ENCODE results near the gene ACSL3.
A peak's percentile ranks its signal among the peaks of the same experiment; 100 is the strongest.

DNA sequence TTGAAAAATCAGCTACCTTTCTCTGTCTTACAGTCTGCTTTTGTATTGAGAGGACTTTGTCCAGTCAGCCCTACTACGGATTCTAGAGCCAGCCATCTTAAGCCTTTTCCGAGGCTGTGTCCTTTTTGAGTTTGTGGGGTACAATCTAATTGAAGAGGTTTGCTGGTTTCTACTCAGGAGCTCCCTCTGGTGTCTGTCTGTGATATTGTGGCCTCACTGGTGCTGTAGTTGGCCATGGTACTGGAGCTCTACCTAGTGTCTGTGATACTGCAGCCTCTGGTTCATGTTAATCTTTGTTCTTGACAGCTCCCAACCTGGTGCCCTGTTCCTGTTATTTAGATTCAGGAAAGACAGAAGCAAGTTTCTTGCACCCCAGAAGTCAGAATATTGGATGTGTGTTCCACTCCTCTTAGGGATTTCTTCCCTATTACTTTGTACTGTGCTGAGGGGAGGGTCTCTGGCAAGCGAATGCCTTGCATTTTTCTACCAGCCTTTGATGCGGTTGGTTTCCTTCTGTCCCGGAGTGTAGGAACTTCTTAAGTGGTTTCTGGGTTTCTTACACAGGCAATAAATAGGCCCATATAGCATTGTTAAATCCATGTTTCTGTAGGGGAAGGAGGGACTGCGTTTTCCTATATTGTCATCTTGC is 78.5 kb downstream of the ACSL3 start:
- TF ChIP-seq, protein P1, sequence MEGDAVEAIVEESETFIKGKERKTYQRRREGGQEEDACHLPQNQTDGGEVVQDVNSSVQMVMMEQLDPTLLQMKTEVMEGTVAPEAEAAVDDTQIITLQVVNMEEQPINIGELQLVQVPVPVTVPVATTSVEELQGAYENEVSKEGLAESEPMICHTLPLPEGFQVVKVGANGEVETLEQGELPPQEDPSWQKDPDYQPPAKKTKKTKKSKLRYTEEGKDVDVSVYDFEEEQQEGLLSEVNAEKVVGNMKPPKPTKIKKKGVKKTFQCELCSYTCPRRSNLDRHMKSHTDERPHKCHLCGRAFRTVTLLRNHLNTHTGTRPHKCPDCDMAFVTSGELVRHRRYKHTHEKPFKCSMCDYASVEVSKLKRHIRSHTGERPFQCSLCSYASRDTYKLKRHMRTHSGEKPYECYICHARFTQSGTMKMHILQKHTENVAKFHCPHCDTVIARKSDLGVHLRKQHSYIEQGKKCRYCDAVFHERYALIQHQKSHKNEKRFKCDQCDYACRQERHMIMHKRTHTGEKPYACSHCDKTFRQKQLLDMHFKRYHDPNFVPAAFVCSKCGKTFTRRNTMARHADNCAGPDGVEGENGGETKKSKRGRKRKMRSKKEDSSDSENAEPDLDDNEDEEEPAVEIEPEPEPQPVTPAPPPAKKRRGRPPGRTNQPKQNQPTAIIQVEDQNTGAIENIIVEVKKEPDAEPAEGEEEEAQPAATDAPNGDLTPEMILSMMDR (IDR thresholded peaks at IDR 0.05) = peak; percentile 77
- no peak for TF ChIP-seq EZH2 (IDR thresholded peaks at IDR 0.05; ENCODE audit: borderline replicate concordance, insufficient read depth, low read depth, low read length, poor library complexity, severe bottlenecking)
